Right lobe of liver (tissue), 6 donors: ENCODE measurements around the gene TMEM30A. TPM values are rescaled to one million over a fixed set of nuclear protein-coding genes. Genes with fewer than 3 reads are reported as not detected.

Experiments
- ATAC-seq, 4 donors: fragments of 200-7000 bp; cut with Tn5 transposase; one replicate each; pipeline ENCODE4 v1.9.1; 2020; ENCODE audit warnings: mild to moderate bottlenecking in 4 of 4, moderate library complexity in 4 of 4
- DNase-seq, 3 donors: peaks; one replicate each; pipeline ENCODE4 v3.0.0-alpha.2; 2020
- H3K27ac ChIP-seq, 3 donors: fragments of 200-600 bp; one replicate each; pipeline ENCODE4 v1.8.0; 2022
- H3K27me3 ChIP-seq, 2 donors: fragments of 200-600 bp; one replicate each; pipeline ENCODE4 v1.8.0; 2022
- H3K36me3 ChIP-seq, 4 donors: fragments of 200-600 bp; sonication (generic) in 1 of 4; one replicate each; pipeline versions ENCODE4 v1.5.1 to v1.8.0; 2017 to 2022; ENCODE audit warnings: control low read depth in 1 of 4
- H3K4me1 ChIP-seq, 4 donors: fragments of 200-600 bp; sonication (generic) in 1 of 4; one replicate each; pipeline versions ENCODE4 v1.5.1 to v1.8.0; 2017 to 2022; ENCODE audit warnings: control low read depth in 1 of 4
- H3K4me3 ChIP-seq, 3 donors: fragments of 200-600 bp; one replicate each; pipeline ENCODE4 v1.8.0; 2022
- H3K9me3 ChIP-seq, 4 donors: fragments of 200-600 bp; sonication (generic) in 1 of 4; one replicate each; pipeline versions ENCODE4 v1.5.1 to v1.8.0; 2017 to 2022; ENCODE audit warnings: control low read depth in 1 of 4
- CTCF ChIP-seq, 4 donors: fragments of 200-600 bp in 3 of 4; fragments of 450-650 bp in 1 of 4; IDR thresholded peaks; one replicate each; pipeline versions ENCODE4 v1.5.1 to v1.8.0; 2016 to 2022; ENCODE audit warnings: antibody characterized with exemption in 4 of 4, mild to moderate bottlenecking in 2 of 4
- POLR2A ChIP-seq: fragments of 450-650 bp; IDR thresholded peaks from one replicate; pipeline ENCODE4 v1.6.1; 2017; ENCODE audit warnings: antibody characterized with exemption, mild to moderate bottlenecking
- WGBS: methylation state at CpG from one replicate; pipeline ENCODE4 v1.1.6; 2018; ENCODE audit warnings: low coverage, low lambda C conversion rate; ENCODE audit not compliant: insufficient coverage; ENCODE audit errors: missing lambda C conversion rate; 5-methylcytosine and 5-hydroxymethylcytosine counted together
- intact Hi-C, 2 donors: fragments of 100-400 bp; cut with DNase I; formaldehyde crosslinking; loops; one replicate each; pipeline versions ENCODE4 v1.11.2 to v1.14.1; 2022
- total RNA-seq, 6 experiments: library from RNA; depleted of rRNA in 2 of 6; stranded (reverse); fragments of >200 nt in 2 of 6; fragmentation: NEBNext Ultra II Directional in 3 of 6; extraction: Animal tissue kit (Norgen Biotek cat#: 25700) in 3 of 6; gene quantifications; one replicate each; pipeline versions ENCODE4 v1.1.0 to v1.2.4, GENCODE V29; 2016 to 2023
- donor health status: DM: no; HTN: yes; CAD: no.
- donor health status: DM: no; HTN: no; CAD: no.
- donor health status: DM: no; HTN: no; CAD: no.
- donor health status: DM: no; HTN: yes; CAD: no.
- donor health status: DM: no; HTN: yes; CAD: no.

TMEM30A gene
- total RNA-seq, 6 experiments from 2014 or later, result 40.1 to 66.8 (median 62.2) TPM

DNA sequence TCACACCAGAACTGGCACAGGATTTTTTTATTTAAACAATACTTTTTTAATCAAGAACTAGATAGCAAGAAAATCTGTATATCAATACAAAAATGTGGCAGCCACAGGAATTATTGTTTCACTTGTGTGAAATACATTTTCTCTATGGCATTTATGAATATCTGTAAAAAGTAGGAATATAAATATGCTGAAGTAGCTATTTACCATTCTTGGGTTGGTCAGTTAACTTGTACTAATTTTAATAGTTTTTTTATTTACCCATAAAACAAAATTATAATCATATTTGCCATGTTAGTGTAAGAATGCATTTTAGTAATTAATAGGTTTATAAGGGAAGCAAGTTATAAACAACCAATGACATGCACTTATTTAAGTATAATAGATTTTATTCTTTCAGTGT, 31.4 kb upstream of the TMEM30A start:
- TF ChIP-seq CTCF (IDR thresholded peaks at IDR 0.05) (no peak), POLR2A (no peak)
- no peak for ATAC-seq

GRCh38 chr6:75308250-75308988, 23.8 kb upstream of the TMEM30A start:
- H3K27ac ChIP-seq, result no peak overlapping the region
- H3K4me1 ChIP-seq, result no peaks in the 10 kb centered on the region
- WGBS, result 61% methylated on average over 9 of the region's 11 CpGs
- TF ChIP-seq POLR2A (no peak), CTCF (IDR thresholded peaks at IDR 0.05) (no peak)
- intact Hi-C loops, result no loop called here
- H3K36me3 ChIP-seq, result no peaks in the 10 kb centered on the region
- ATAC-seq, result no peak
- H3K4me3 ChIP-seq, result no peak overlapping the region
- DNase-seq, result no peak
- H3K27me3 ChIP-seq, result no peaks in the 10 kb centered on the region
- H3K9me3 ChIP-seq, result no peaks in the 10 kb centered on the region

More for the DNA sequence above, 31.4 kb upstream of the TMEM30A start:
- DNase-seq, result no peak
- H3K27me3 ChIP-seq, result no peaks in the 10 kb centered on the region
- H3K4me3 ChIP-seq, result no peak overlapping the region
- no peaks in the 10 kb centered on the region for H3K4me1 ChIP-seq
- H3K36me3 ChIP-seq, result no peaks in the 10 kb centered on the region
- intact Hi-C loops, result no loop called here
- no peak overlapping the region for H3K27ac ChIP-seq
- H3K9me3 ChIP-seq, result no peaks in the 10 kb centered on the region

DNA sequence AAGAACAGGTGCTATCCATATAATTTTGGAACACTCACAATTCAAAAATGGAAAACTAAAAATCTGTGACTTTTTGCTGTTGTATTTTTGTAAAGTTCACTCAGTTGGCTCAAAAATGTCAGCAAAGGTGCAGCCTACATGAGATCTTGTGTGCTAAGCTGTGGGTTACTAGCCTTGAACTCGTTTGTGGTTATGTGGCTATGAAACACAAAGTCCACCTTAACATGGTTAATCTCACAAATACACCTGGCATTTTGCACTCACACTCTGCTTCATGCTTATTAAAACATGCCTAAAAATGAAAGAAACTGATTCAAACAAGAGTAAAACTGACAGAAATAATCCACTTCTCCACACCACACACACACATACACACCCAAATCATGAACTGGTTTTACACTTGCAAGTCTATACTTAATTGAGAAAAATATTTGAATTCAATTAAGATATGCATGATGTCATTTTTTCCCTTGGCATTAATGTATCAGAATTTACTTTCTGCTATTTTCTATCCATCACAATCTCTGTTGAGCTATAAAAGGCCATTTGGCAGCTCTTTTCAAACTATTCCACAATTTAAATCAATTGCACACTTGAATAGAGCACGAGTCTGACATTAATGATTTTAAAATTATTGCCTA, 22.9 kb upstream of the TMEM30A start:
- no peak overlapping the region for H3K27ac ChIP-seq
- TF ChIP-seq POLR2A, result no peak
- TF ChIP-seq CTCF (IDR thresholded peaks at IDR 0.05), result no peak
- ATAC-seq (no peak), DNase-seq (no peak)
- H3K27me3 ChIP-seq, result no peaks in the 10 kb centered on the region
- no peaks in the 10 kb centered on the region for H3K4me1 ChIP-seq
- no peak overlapping the region for H3K4me3 ChIP-seq
- H3K9me3 ChIP-seq, result no peaks in the 10 kb centered on the region
- H3K36me3 ChIP-seq, result no peaks in the 10 kb centered on the region
- 41% methylated on average over 2 of the region's 2 CpGs for WGBS
- intact Hi-C loops, result no loop called here

- no peak overlapping the region for H3K27ac ChIP-seq
- H3K27me3 ChIP-seq, result no peaks in the 10 kb centered on the region
- intact Hi-C loops, result no loop called here
- H3K36me3 ChIP-seq, result no peaks in the 10 kb centered on the region
- TF ChIP-seq CTCF (IDR thresholded peaks at IDR 0.05), result no peak
- TF ChIP-seq POLR2A, result no peak
- H3K4me3 ChIP-seq, result no peak overlapping the region
- ATAC-seq, result peak in 3 of 4 donors; percentile 16 to 61 (median 50)
- 59% methylated on average over 3 of the region's 3 CpGs for WGBS
- no peaks in the 10 kb centered on the region for H3K4me1 ChIP-seq
- no peaks in the 10 kb centered on the region for H3K9me3 ChIP-seq
- DNase-seq, result no peak
Observed at GRCh38 chr6:75306064-75306463, 21.5 kb upstream of the TMEM30A start.
